GM12892 (cell line): ENCODE results near the gene TPD52L1.

Source experiments
- POLR2AphosphoS5 ChIP-seq: IDR thresholded peaks from 2 replicates; pipeline ENCODE4 v1.6.1; 2011; ENCODE audit warnings: low read depth, low read length, control low read depth
- TAF1 ChIP-seq: IDR thresholded peaks from 2 replicates; pipeline ENCODE4 v1.6.1; 2011; ENCODE audit warnings: low read depth, mild to moderate bottlenecking, control low read depth, low read length, borderline replicate concordance

DNA sequence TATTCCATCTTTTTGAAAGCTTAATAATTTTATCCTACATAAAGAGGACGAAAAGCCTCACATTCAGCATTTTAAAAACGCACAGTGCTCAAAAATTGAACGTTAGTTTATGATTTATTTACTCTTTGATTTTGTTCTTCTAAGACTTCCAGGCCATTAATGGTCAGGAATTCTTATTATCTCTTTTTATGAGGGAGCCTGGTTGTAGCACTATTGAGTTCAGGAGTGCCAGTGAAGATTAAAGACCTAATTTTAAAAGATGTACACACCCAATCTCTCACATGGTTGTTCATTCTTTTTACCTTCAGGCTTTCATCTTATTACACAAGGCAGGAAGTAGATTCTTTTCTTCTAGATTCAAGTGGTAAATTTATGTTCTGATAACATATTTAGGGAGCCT, 79.6 kb downstream of the TPD52L1 start:
- no peak for TF ChIP-seq POLR2AphosphoS5
- no peak for TF ChIP-seq TAF1
